ENCODE data around the gene PRR20D.
"Not testable (repeated sequence)": the region's sequence is repeated elsewhere in the genome, so short reads cannot be mapped to it uniquely, and the experiment has no call there.

The PRR20D gene

DNA sequence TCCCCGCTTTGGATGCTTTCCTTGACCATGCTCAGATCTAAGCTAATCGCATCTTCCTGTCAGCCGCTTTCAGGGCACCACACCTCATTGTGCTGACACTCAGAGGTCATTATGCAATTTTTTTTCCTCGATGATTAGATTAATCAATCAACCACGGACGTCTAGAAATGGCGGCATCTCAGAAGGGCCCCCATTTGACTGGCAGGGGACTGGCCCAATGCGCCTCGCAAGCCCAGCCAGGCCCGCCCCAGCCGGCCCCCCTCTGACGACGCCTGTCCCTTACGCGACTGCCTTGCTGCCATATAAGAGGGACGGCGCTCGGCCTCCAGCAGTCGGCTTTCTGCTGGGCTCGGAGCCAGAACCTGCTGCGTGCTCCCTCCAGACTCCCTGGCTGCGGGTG, at the start of gene PRR20D:
Gene PRR20D (plus strand): TSS at position 301 of the 400 bp plus-strand sequence. CDS start 387 bp downstream, outside the sequence.
- DNase-seq: not testable (repeated sequence)

DNA sequence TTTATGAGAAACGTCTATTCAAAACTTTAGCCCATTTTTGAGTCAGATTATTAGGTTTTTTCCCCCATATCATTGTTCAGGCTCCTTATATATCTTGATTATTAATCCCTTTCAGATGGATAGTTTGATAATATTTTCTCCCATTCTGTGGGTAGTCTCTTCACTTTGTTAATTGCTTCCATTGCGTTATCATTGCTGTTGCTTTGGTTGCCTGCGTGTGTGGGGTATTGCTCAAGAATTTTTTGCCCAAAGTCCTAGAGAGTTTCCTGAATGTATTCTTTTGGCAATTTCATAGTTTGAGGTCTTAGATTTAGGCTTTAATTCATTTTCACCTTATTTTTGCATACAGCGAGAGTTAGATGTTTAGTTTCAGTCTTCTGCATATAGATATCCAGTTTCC, 45.5 kb upstream of the PRR20D start:
- DNase-seq: no peak

DNA sequence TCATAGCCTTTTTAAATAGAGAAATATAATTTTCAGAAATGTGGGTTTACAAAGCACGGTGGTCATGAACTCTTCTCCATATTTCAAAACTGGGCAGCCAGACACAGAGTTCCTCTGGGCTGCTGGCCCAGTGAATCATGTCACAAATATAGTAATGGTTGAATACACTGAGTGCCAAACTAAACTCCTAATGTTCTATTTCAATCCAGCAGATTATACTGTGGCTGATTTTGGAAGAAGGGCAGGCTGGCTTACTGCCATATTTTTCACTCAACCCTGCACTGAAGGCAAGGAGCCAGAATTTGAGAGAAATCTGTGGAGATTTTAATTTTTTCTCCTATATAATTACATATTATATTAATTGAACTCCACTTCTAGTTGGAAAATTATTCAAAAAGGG, 36.8 kb upstream of the PRR20D start:
- DNase-seq: peak; percentile 20 to 71

DNA sequence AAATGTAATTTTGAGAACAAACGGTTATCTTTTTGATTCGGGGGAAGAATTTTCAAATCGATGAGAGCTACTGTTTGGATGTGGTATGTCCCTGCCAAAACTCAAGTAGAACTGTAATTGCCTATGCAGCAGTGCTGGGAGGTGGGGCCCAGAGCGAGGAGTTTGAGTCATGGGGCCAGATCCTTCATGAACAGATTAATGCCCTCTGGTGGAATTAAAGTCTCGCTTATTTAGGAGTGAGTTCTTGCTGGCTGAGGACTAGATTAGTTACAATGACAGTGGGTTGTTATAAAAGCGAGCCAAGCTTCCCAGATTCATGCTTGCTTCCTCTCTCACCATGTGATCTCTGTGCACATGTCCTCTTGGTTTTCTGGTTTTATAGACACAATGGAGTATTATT, 31.5 kb upstream of the PRR20D start:
- no peak for DNase-seq

DNA sequence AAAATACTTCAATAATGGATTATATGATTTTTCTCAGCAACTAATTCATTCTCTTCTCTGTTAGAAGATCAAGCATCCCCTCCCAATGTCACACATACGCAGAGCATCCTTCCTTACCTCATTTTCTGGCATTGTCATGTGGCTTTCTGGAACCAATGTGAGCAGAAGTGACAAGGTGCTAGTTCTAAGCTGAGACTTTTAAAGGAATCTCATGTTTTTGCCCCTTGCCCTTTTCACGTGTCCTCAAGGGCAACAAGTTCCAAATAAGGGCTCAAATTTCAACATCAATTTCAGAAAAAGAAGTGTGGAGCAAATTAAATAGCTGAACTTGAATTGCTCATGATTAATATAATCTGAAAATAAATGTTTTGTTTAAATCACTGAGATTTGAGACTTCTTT, 24.3 kb upstream of the PRR20D start:
- no peak for DNase-seq

DNA sequence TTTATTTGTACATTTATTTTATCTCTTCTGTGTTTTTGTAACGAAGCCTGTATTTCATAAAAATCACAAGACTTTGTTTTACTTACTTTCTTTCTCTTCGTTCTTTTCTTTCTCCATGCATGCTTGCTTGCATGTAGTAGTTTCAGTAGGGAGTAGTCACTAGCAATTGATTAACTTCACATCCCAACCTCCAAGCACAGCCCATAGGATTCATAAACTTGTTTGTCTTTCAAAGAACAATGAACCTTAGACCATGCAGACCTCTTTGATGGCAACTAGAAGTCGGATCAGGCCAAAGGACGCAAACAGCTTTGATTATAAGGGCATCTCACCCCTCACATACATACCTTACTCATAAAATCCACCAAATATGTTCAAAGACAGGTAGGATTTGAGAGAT, 22.8 kb upstream of the PRR20D start:
- no peak for DNase-seq

DNA sequence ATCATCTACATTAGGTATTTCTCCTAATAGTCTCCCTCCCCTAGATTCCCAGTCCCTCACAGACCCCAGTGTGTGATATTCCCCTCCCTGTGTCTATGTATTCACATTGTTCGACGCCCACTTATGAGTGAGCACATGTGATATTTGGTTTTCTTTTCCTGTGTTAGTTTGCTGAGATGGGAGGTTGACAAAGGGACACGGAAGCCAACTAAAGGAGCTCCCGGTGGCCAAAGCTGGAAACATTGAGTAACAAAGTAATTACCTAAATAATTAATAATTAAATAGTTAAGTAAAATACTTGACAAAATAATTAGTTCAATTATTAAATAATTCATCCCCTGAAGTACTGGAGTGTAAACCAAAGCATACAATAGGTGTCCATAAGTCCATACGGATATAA, 21.4 kb upstream of the PRR20D start:
- DNase-seq: no peak

DNA sequence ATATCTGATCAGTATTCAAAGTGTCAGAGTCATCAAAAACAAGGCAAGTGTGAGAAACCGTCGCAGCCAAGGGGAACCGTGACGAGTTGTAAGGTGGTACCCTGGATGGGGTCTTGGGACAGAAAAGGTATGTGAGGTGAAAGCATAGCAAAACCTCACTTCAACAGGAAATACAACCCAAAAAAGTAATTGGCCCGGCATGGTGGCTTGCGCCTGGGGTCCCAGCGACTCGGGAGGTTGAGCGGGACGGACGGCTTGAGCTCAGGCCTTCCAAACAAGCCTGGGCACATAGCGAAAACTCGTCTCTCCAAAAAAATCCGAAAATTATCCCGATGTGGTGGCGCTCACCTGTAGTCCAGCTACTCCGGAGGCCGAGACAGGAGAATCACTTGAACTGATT, 20.7 kb upstream of the PRR20D start:
- DNase-seq: not testable (repeated sequence)

DNA sequence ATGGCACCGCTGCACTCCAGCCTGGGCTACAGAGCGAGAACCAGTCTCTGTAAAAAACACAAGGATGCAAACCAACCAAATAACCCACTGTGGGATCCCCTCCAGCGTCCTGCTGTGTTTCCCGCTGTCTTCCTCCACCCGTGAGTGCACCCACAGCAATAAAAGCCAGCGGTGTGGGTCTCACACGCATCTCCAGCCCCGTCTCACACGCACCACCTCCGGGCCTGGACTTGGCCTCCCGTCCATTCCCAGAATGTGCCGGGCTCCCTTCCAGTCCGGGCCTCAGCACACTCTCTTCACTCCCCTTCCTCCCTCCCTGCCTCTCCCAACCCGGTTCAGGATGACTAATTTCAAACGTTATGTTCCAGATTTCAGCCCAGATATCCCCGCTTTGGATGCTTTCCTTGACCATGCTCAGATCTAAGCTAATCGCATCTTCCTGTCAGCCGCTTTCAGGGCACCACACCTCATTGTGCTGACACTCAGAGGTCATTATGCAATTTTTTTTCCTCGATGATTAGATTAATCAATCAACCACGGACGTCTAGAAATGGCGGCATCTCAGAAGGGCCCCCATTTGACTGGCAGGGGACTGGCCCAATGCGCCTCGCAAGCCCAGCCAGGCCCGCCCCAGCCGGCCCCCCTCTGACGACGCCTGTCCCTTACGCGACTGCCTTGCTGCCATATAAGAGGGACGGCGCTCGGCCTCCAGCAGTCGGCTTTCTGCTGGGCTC, 20.0 kb upstream of the PRR20D start, which contains the start of gene PRR20A:
Gene PRR20A (plus strand): TSS at position 684 of the 734 bp plus-strand sequence. CDS start 387 bp downstream, outside the sequence.
- DNase-seq: not testable (repeated sequence)

DNA sequence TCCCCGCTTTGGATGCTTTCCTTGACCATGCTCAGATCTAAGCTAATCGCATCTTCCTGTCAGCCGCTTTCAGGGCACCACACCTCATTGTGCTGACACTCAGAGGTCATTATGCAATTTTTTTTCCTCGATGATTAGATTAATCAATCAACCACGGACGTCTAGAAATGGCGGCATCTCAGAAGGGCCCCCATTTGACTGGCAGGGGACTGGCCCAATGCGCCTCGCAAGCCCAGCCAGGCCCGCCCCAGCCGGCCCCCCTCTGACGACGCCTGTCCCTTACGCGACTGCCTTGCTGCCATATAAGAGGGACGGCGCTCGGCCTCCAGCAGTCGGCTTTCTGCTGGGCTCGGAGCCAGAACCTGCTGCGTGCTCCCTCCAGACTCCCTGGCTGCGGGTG, 13.2 kb upstream of the PRR20D start, which contains the start of gene PRR20B:
Gene PRR20B (plus strand): TSS at position 301 of the 400 bp plus-strand sequence. CDS start 387 bp downstream, outside the sequence.
- DNase-seq: not testable (repeated sequence)

DNA sequence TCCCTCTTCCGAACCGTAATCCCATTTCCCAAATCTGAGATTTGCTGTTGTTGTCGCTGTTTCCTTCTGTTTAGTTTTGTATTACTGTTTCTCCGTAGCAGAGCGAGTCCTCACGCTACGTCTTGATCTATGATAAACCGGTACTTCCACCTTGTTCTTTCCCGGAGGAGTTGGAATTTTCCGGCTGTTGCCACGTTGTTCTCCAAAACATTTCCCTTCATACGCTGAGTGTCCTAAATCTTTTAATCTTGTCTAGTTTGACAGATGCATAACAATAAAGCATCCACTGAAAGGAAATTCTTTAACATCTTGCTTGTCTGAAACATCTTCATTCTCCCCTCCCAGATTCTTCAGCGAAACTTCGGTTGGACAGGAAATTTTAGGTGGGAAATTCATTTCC, 12.3 kb upstream of the PRR20D start:
- not testable (repeated sequence) for DNase-seq

DNA sequence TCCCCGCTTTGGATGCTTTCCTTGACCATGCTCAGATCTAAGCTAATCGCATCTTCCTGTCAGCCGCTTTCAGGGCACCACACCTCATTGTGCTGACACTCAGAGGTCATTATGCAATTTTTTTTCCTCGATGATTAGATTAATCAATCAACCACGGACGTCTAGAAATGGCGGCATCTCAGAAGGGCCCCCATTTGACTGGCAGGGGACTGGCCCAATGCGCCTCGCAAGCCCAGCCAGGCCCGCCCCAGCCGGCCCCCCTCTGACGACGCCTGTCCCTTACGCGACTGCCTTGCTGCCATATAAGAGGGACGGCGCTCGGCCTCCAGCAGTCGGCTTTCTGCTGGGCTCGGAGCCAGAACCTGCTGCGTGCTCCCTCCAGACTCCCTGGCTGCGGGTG, 6.7 kb upstream of the PRR20D start, which contains the start of gene PRR20C:
Gene PRR20C (plus strand): TSS at position 301 of the 400 bp plus-strand sequence. CDS start 387 bp downstream, outside the sequence.
- not testable (repeated sequence) for DNase-seq

DNA sequence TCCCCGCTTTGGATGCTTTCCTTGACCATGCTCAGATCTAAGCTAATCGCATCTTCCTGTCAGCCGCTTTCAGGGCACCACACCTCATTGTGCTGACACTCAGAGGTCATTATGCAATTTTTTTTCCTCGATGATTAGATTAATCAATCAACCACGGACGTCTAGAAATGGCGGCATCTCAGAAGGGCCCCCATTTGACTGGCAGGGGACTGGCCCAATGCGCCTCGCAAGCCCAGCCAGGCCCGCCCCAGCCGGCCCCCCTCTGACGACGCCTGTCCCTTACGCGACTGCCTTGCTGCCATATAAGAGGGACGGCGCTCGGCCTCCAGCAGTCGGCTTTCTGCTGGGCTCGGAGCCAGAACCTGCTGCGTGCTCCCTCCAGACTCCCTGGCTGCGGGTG, 6.5 kb downstream of the PRR20D start, which contains the start of gene PRR20E:
Gene PRR20E (plus strand): TSS at position 301 of the 400 bp plus-strand sequence. CDS start 387 bp downstream, outside the sequence.
- DNase-seq: not testable (repeated sequence)

DNA sequence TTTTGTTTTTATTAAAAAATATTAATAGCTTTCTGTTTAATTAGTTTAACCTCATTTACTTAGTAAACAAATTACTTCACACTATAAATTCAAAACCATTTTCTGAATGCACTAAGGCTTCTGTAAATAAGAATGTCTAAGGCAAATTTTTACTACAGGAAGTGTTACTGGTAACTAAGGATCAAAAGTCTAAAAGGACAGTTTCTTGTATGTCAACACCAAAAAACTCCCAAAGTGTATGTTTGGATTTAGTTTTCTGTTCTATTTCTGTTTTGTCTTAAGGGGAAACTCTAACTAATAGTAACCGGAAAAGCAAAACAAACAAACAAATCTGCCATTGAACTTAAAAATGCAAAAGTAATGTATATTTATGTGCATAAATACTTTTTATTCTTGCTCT, 31.2 kb downstream of the PRR20D start:
- DNase-seq: no peak

DNA sequence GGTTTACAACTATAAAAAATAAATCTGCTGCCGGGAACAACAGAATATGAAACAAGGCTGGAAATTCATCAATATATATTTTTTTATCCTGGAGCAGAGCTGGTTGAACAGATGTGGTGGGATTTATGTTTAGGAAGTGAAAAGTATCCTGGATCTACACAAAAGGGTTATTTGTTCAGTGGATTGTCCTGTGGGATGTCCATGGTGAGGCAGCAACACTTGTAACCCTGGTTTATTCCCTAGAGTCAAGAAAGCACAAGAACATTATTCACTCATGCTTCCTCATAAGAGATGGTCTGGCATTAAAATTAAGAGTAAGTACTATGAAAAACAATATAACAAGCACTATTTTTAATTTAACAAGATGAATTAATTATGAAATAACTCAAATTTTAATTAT, 52.6 kb downstream of the PRR20D start:
- DNase-seq: no peak
